ENCODE measurements around the gene CAPN1.
A peak's percentile ranks its signal among the peaks of the same experiment; 100 is the strongest.

The CAPN1 gene

DNA sequence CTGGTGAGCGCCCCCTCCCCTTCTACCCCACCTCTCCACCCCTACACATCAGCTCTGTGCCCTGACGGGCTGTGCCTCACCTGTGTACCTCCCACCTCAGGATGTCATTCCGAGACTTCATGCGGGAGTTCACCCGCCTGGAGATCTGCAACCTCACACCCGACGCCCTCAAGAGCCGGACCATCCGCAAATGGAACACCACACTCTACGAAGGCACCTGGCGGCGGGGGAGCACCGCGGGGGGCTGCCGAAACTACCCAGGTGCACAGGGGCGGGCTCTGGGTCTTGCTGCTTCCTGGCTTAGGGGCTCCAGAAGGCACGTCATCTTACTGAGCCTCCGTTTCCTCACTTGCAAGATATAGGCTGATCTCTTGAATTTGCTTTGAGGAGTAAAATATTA is 6.8 kb downstream of the CAPN1 start:
- H3K36me3 ChIP-seq (ENCODE audit: control insufficient read depth in 2 of 2, insufficient read depth in 2 of 2, low read length in 2 of 2) = peaks cover 47 to 75% of the 10 kb centered on the region in 2 donors
- H3K4me1 ChIP-seq (ENCODE audit: control insufficient read depth in 2 of 2, insufficient read depth in 2 of 2, low read length in 2 of 2) = peaks cover 2 to 7% of the 10 kb centered on the region in 2 donors
- no peaks in the 10 kb centered on the region for H3K27me3 ChIP-seq (ENCODE audit: control insufficient read depth in 2 of 2, insufficient read depth in 2 of 2, low read length in 2 of 2)
- no peaks in the 10 kb centered on the region for H3K9me3 ChIP-seq (ENCODE audit: control insufficient read depth in 2 of 2, low read length in 2 of 2)
- H3K4me3 ChIP-seq (ENCODE audit: low read length in 2 of 2) = no peak overlapping the region
- no peak overlapping the region for H3K9ac ChIP-seq (ENCODE audit: low read depth in 1 of 2, low read length in 2 of 2)
- no peak overlapping the region for H3K27ac ChIP-seq (ENCODE audit: low read depth in 2 of 2, low read length in 2 of 2)

DNA sequence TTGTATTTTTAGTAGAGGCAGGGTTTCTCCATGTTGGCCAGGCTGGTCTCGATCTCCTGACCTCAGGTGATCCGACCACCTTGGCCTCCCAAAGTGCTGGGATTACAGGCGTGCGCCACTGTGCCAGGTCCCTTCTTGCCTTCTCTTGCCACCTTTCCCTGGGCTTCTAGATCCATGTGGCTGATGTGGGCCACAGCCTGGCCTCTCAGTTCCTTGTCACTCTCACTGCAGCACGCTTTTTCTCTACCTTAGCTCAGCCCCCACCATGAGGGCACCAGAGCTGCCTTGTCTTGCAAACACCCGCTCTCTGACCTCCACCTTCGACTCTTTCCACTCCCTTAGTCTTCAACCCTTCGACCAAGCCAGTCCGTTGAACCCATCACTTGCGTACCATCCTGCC is 7.5 kb downstream of the CAPN1 start:
- no peak overlapping the region for H3K4me3 ChIP-seq (ENCODE audit: low read length in 2 of 2)
- no peaks in the 10 kb centered on the region for H3K9me3 ChIP-seq (ENCODE audit: control insufficient read depth in 2 of 2, low read length in 2 of 2)
- no peak overlapping the region for H3K27ac ChIP-seq (ENCODE audit: low read depth in 2 of 2, low read length in 2 of 2)
- no peaks in the 10 kb centered on the region for H3K27me3 ChIP-seq (ENCODE audit: control insufficient read depth in 2 of 2, insufficient read depth in 2 of 2, low read length in 2 of 2)
- H3K36me3 ChIP-seq (ENCODE audit: control insufficient read depth in 2 of 2, insufficient read depth in 2 of 2, low read length in 2 of 2) = peaks cover 48 to 75% of the 10 kb centered on the region in 2 donors
- peaks cover 0 to under 1% of the 10 kb centered on the region in 2 donors for H3K4me1 ChIP-seq (ENCODE audit: control insufficient read depth in 2 of 2, insufficient read depth in 2 of 2, low read length in 2 of 2)
- H3K9ac ChIP-seq (ENCODE audit: low read depth in 1 of 2, low read length in 2 of 2) = no peak overlapping the region

DNA sequence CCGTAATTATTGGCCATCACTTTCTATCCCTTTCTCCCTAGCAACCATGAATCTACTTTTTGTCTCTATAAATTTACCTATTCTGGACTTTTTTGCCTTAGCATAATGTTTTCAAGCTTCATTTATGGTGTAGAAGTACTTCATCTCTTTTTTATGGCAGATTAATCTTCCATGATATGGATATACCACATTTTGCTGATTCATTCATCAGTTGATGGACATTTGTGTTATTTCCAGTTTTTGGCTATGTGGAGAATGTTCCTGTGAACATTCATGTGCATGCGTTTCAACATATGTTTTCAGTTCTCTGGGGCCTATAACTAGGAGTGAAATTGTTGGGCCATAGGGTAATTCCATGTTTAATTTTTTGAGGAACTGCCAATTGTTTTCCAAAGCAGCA is 12.8 kb downstream of the CAPN1 start:
- H3K9ac ChIP-seq (ENCODE audit: low read depth in 1 of 2, low read length in 2 of 2) = no peak overlapping the region
- peaks cover 43 to 67% of the 10 kb centered on the region in 2 donors for H3K36me3 ChIP-seq (ENCODE audit: control insufficient read depth in 2 of 2, insufficient read depth in 2 of 2, low read length in 2 of 2)
- H3K4me1 ChIP-seq (ENCODE audit: control insufficient read depth in 2 of 2, insufficient read depth in 2 of 2, low read length in 2 of 2) = no peaks in the 10 kb centered on the region
- H3K4me3 ChIP-seq (ENCODE audit: low read length in 2 of 2) = no peak overlapping the region
- H3K9me3 ChIP-seq (ENCODE audit: control insufficient read depth in 2 of 2, low read length in 2 of 2) = no peaks in the 10 kb centered on the region
- no peak overlapping the region for H3K27ac ChIP-seq (ENCODE audit: low read depth in 2 of 2, low read length in 2 of 2)
- no peaks in the 10 kb centered on the region for H3K27me3 ChIP-seq (ENCODE audit: control insufficient read depth in 2 of 2, insufficient read depth in 2 of 2, low read length in 2 of 2)

DNA sequence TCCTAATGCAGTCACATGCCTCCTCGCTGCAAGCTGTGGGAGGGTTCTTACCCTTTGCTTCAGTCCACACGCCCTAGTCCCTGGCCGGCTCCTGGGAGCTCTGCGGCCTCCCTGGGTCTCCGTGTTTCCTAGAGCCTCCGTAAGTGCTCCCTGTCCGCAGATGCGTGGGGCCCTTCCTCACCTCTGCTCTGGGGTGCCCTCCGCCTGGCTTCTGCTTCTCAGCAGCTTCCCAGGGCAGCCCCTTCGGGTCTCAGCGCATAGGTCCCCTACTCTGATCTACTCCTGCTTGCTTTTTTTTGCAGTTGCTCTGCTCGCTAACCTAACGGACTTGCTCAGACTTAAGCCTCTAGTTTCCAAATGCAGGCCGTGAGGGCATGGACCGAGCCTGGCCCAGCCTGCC is 22.4 kb downstream of the CAPN1 start:
- Histone ChIP-seq H3K4me1 (ENCODE audit: control insufficient read depth in 2 of 2, insufficient read depth in 2 of 2, low read length in 2 of 2) (peaks cover 9 to 12% of the 10 kb centered on the region in 2 donors), H3K9me3 (ENCODE audit: control insufficient read depth in 2 of 2, low read length in 2 of 2) (no peaks in the 10 kb centered on the region), H3K36me3 (ENCODE audit: control insufficient read depth in 2 of 2, insufficient read depth in 2 of 2, low read length in 2 of 2) (peaks cover 51 to 57% of the 10 kb centered on the region in 2 donors), H3K9ac (ENCODE audit: low read depth in 1 of 2, low read length in 2 of 2) (no peak overlapping the region), H3K27ac (ENCODE audit: low read depth in 2 of 2, low read length in 2 of 2) (no peak overlapping the region), H3K4me3 (ENCODE audit: low read length in 2 of 2) (no peak overlapping the region), H3K27me3 (ENCODE audit: control insufficient read depth in 2 of 2, insufficient read depth in 2 of 2, low read length in 2 of 2) (no peaks in the 10 kb centered on the region)

DNA sequence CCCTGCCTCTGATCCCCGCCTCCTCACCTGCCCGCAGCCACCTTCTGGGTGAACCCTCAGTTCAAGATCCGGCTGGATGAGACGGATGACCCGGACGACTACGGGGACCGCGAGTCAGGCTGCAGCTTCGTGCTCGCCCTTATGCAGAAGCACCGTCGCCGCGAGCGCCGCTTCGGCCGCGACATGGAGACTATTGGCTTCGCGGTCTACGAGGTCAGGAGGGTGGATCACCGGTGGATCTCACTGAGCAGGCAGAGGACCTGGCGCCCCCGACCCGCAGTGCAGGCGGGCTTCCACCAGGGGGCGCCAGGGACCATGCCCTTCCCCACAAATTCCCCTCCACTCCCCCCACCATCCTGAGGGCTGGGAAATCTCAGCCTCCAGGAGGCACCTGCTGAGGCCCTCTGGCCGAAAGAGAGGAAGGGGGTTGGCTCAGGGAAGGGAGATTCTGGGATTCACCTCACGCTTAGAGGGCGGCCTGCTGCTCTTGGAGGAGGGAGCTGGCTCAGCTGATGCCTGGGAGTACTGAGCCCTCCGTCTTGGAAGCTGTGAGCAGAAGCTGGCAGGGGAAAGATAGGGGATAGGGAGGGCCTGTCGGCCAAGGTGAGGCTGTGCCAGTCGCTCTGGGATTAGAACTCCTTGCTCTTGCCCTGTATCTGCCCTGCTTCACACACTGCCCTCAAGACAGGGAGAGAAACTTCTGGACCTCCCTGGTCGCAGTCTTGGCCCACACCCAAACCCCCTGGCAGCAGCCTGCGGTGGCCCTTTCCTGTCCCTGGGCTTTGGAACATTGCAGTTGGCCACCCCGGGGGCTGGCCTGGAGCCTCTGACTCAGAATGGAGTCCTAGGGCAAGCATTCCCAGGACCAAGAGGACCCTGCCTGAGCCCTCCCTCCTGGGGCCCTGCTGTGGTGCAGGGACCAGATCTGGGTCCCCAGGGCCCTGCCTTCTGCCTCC is 23.2 kb downstream of the CAPN1 start:
- no peaks in the 10 kb centered on the region for H3K9me3 ChIP-seq (ENCODE audit: control insufficient read depth in 2 of 2, low read length in 2 of 2)
- H3K9ac ChIP-seq (ENCODE audit: low read depth in 1 of 2, low read length in 2 of 2) = no peak overlapping the region
- H3K27ac ChIP-seq (ENCODE audit: low read depth in 2 of 2, low read length in 2 of 2) = no peak overlapping the region
- peaks cover 55 to 57% of the 10 kb centered on the region in 2 donors for H3K36me3 ChIP-seq (ENCODE audit: control insufficient read depth in 2 of 2, insufficient read depth in 2 of 2, low read length in 2 of 2)
- peaks cover 9 to 15% of the 10 kb centered on the region in 2 donors for H3K4me1 ChIP-seq (ENCODE audit: control insufficient read depth in 2 of 2, insufficient read depth in 2 of 2, low read length in 2 of 2)
- no peak overlapping the region for H3K4me3 ChIP-seq (ENCODE audit: low read length in 2 of 2)
- H3K27me3 ChIP-seq (ENCODE audit: control insufficient read depth in 2 of 2, insufficient read depth in 2 of 2, low read length in 2 of 2) = no peaks in the 10 kb centered on the region

DNA sequence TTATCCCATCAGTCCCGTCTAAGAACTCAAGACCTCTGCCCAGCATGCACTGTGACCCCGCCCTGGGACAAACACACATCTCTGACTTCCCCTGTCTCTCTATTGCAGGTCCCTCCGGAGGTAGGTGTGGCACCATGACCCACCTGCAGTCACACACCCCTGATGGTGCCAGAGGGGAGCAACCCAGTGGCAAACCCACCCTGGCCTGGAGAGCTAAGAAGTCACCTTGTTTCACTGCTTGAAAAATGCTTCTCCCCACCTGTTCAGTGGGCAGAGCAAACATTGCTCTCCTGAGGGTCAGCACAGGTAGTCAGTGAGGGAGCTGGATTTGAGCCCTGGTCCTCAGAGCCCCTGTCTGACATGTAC is 23.9 kb downstream of the CAPN1 start:
- no peak overlapping the region for H3K27ac ChIP-seq (ENCODE audit: low read depth in 2 of 2, low read length in 2 of 2)
- H3K9me3 ChIP-seq (ENCODE audit: control insufficient read depth in 2 of 2, low read length in 2 of 2) = no peaks in the 10 kb centered on the region
- H3K36me3 ChIP-seq (ENCODE audit: control insufficient read depth in 2 of 2, insufficient read depth in 2 of 2, low read length in 2 of 2) = peaks cover 61 to 63% of the 10 kb centered on the region in 2 donors
- no peaks in the 10 kb centered on the region for H3K27me3 ChIP-seq (ENCODE audit: control insufficient read depth in 2 of 2, insufficient read depth in 2 of 2, low read length in 2 of 2)
- peaks cover 9 to 15% of the 10 kb centered on the region in 2 donors for H3K4me1 ChIP-seq (ENCODE audit: control insufficient read depth in 2 of 2, insufficient read depth in 2 of 2, low read length in 2 of 2)
- H3K9ac ChIP-seq (ENCODE audit: low read depth in 1 of 2, low read length in 2 of 2) = no peak overlapping the region
- no peak overlapping the region for H3K4me3 ChIP-seq (ENCODE audit: low read length in 2 of 2)

DNA sequence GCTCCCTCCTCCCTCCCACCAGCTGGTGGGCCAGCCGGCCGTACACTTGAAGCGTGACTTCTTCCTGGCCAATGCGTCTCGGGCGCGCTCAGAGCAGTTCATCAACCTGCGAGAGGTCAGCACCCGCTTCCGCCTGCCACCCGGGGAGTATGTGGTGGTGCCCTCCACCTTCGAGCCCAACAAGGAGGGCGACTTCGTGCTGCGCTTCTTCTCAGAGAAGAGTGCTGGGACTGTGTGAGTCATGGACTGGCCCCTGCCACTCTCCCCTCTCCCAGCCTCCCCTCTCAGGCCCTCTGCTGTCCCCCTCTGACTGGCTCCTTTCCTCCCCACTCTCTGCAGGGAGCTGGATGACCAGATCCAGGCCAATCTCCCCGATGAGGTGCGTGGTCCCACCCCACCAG is 24.7 kb downstream of the CAPN1 start:
- H3K9ac ChIP-seq (ENCODE audit: low read depth in 1 of 2, low read length in 2 of 2) = no peak overlapping the region
- H3K27ac ChIP-seq (ENCODE audit: low read depth in 2 of 2, low read length in 2 of 2) = no peak overlapping the region
- no peak overlapping the region for H3K4me3 ChIP-seq (ENCODE audit: low read length in 2 of 2)
- H3K4me1 ChIP-seq (ENCODE audit: control insufficient read depth in 2 of 2, insufficient read depth in 2 of 2, low read length in 2 of 2) = peaks cover 9 to 15% of the 10 kb centered on the region in 2 donors
- H3K36me3 ChIP-seq (ENCODE audit: control insufficient read depth in 2 of 2, insufficient read depth in 2 of 2, low read length in 2 of 2) = peaks cover 65 to 71% of the 10 kb centered on the region in 2 donors
- no peaks in the 10 kb centered on the region for H3K27me3 ChIP-seq (ENCODE audit: control insufficient read depth in 2 of 2, insufficient read depth in 2 of 2, low read length in 2 of 2)
- no peaks in the 10 kb centered on the region for H3K9me3 ChIP-seq (ENCODE audit: control insufficient read depth in 2 of 2, low read length in 2 of 2)

DNA sequence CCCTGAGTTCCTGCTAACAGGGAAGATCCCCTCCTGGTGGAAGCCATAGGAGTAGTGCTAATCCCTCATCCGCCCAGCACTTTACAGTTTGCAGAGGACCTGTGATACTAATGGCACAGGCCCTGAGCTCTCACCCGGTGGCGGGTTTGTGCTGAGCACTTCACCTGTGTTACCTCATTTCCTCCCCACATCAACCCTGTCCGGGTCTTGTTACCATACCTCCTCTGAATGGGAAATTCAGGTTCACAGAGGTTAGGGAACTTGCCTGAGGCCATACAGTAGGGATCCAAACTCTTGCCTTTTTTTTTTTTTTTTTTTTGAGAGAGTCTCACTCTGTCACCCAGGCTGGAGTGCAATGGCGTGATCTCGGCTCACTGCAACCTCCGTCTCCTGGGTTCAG is 25.2 kb downstream of the CAPN1 start:
- Histone ChIP-seq H3K9me3 (ENCODE audit: control insufficient read depth in 2 of 2, low read length in 2 of 2) (no peaks in the 10 kb centered on the region), H3K9ac (ENCODE audit: low read depth in 1 of 2, low read length in 2 of 2) (no peak overlapping the region), H3K27ac (ENCODE audit: low read depth in 2 of 2, low read length in 2 of 2) (no peak overlapping the region), H3K4me1 (ENCODE audit: control insufficient read depth in 2 of 2, insufficient read depth in 2 of 2, low read length in 2 of 2) (peaks cover 9 to 15% of the 10 kb centered on the region in 2 donors), H3K27me3 (ENCODE audit: control insufficient read depth in 2 of 2, insufficient read depth in 2 of 2, low read length in 2 of 2) (no peaks in the 10 kb centered on the region), H3K4me3 (ENCODE audit: low read length in 2 of 2) (no peak overlapping the region), H3K36me3 (ENCODE audit: control insufficient read depth in 2 of 2, insufficient read depth in 2 of 2, low read length in 2 of 2) (peaks cover 67 to 73% of the 10 kb centered on the region in 2 donors)

DNA sequence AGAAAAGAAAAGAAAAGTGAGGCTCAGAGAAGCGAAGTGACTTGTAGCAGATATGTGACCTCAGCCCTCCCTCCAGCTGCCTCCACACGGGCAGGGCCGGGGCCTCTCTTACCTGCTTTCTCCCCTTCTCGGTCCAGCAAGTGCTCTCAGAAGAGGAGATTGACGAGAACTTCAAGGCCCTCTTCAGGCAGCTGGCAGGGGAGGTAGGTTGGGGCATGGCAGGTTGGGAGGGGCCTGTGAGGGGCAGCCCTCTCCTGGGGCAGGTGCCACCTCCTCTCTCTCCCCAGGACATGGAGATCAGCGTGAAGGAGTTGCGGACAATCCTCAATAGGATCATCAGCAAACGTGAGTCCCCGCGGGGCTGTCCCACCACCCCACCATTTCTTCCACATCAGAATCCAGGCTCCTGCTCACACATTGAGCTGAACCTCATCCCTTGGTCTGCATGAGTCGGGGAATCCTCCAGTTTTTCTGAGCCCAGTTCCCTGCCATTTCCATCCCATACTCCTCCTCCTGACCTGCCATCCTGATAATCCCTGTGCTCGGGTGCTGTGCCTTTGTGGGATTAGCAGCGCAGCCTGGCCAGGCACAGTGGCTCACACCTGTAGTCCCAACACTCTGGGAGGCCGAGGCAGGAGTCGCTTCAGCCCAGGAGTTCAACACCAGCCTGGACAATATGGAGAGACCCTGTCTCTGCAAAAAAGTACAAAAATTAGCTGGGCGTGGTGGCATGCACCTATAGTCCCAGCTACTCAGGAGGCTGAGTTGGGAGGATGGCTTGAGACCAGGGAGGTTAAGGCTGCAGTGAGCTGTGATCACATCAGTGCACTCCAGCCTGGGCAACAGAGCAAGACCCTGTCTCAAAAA is 26.4 kb downstream of the CAPN1 start:
- Histone ChIP-seq H3K4me1 (ENCODE audit: control insufficient read depth in 2 of 2, insufficient read depth in 2 of 2, low read length in 2 of 2) (peaks cover 9 to 15% of the 10 kb centered on the region in 2 donors), H3K36me3 (ENCODE audit: control insufficient read depth in 2 of 2, insufficient read depth in 2 of 2, low read length in 2 of 2) (peaks cover 67 to 70% of the 10 kb centered on the region in 2 donors), H3K9me3 (ENCODE audit: control insufficient read depth in 2 of 2, low read length in 2 of 2) (no peaks in the 10 kb centered on the region), H3K4me3 (ENCODE audit: low read length in 2 of 2) (no peak overlapping the region), H3K27ac (ENCODE audit: low read depth in 2 of 2, low read length in 2 of 2) (peak overlapping the region; percentile 16 to 69), H3K27me3 (ENCODE audit: control insufficient read depth in 2 of 2, insufficient read depth in 2 of 2, low read length in 2 of 2) (no peaks in the 10 kb centered on the region), H3K9ac (ENCODE audit: low read depth in 1 of 2, low read length in 2 of 2) (no peak overlapping the region)
